Muscle of back (tissue), 11 donors: ENCODE measurements around the gene ASTN2. TPM values are rescaled to one million over a fixed set of nuclear protein-coding genes. Genes with fewer than 3 reads are reported as not detected.
"Not testable (repeated sequence)": the region's sequence is repeated elsewhere in the genome, so short reads cannot be mapped to it uniquely, and the experiment has no call there.

Source experiments
- DNase-seq, 3 donors: peaks; one replicate each; pipeline versions ENCODE4 v3.0.0 to v3.0.0-alpha.2; 2013
- polyA plus RNA-seq, 10 donors: library from polyadenylated mRNA; unstranded; fragments of 120-200 nt; gene quantifications; one replicate each; pipeline ENCODE4 v1.2.1, GENCODE V29; 2013; ENCODE audit not compliant: insufficient read length in 10 of 10

Gene ASTN2
- polyA plus RNA-seq, 10 donors = 5.0 to 15.1 (median 6.6) TPM

- DNase-seq = no peak
These were observed 486.6 kb downstream of the ASTN2 start for GRCh38 chr9:116928289-116928688.

- DNase-seq = no peak
These were observed 487.1 kb downstream of the ASTN2 start for GRCh38 chr9:116927726-116928125.

- DNase-seq = no peak
These were observed 489.7 kb downstream of the ASTN2 start for GRCh38 chr9:116925121-116925520.

GRCh38 chr9:116924462-116925110, 490.3 kb downstream of the ASTN2 start:
- DNase-seq = no peak

GRCh38 chr9:116917895-116918508, 496.9 kb downstream of the ASTN2 start:
- not testable (repeated sequence) for DNase-seq

- DNase-seq = no peak
These were observed 501.3 kb downstream of the ASTN2 start for GRCh38 chr9:116913536-116913935.

GRCh38 chr9:116910201-116910600, 504.7 kb downstream of the ASTN2 start:
- no peak for DNase-seq

GRCh38 chr9:116907989-116908388, 506.9 kb downstream of the ASTN2 start:
- no peak for DNase-seq

GRCh38 chr9:116905171-116905588, 509.7 kb downstream of the ASTN2 start:
- no peak for DNase-seq

- DNase-seq = no peak
These were observed 510.7 kb downstream of the ASTN2 start for GRCh38 chr9:116904165-116904564.

- DNase-seq = no peak
These were observed 513.6 kb downstream of the ASTN2 start for GRCh38 chr9:116901260-116901659.

GRCh38 chr9:116900543-116900942, 514.3 kb downstream of the ASTN2 start:
- no peak for DNase-seq

- DNase-seq = no peak
These were observed 514.9 kb downstream of the ASTN2 start for GRCh38 chr9:116900007-116900367.

- peak in 1 of 3 donors; percentile 12 for DNase-seq
These were observed 515.4 kb downstream of the ASTN2 start for GRCh38 chr9:116899337-116900006.

GRCh38 chr9:116898131-116898530, 516.7 kb downstream of the ASTN2 start:
- not testable (repeated sequence) for DNase-seq

GRCh38 chr9:116897201-116897600, 517.7 kb downstream of the ASTN2 start:
- DNase-seq = no peak

- no peak for DNase-seq
These were observed 518.9 kb downstream of the ASTN2 start for GRCh38 chr9:116895961-116896360.

GRCh38 chr9:116891424-116891823, 523.4 kb downstream of the ASTN2 start:
- DNase-seq = no peak

GRCh38 chr9:116888476-116888875, 526.4 kb downstream of the ASTN2 start:
- DNase-seq = not testable (repeated sequence)

- no peak for DNase-seq
These were observed 526.8 kb downstream of the ASTN2 start for GRCh38 chr9:116888066-116888465.

GRCh38 chr9:116883676-116884075, 531.2 kb downstream of the ASTN2 start:
- no peak for DNase-seq

- DNase-seq = no peak
These were observed 537.8 kb downstream of the ASTN2 start for GRCh38 chr9:116877072-116877471.

GRCh38 chr9:116875576-116875975, 539.3 kb downstream of the ASTN2 start:
- DNase-seq = no peak
